ENCODE measurements around the gene PLXNA3. TPM values are rescaled to one million over a fixed set of nuclear protein-coding genes. Genes with fewer than 3 reads are reported as not detected.

The PLXNA3 gene
- total RNA-seq, 1 experiment from 2014 or later, result 36.3 TPM

GRCh38 chrX:154470434-154470833, 12.4 kb downstream of the PLXNA3 start:
- peaks cover 56 to 86% of the 10 kb centered on the region in 2 experiments for H3K9me3 Mint-ChIP-seq
- Histone ChIP-seq H3K18ac (ENCODE audit: insufficient read length, low read depth, low read length) (no peak overlapping the region), H2BK5ac (ENCODE audit: insufficient read length, low read length) (no peak overlapping the region), H2BK120ac (ENCODE audit: low read depth, low read length, poor library complexity, severe bottlenecking) (no peak overlapping the region), H3K9ac (ENCODE audit: extremely low read depth, insufficient read length, low read length) (no peak overlapping the region), H2BK20ac (ENCODE audit: low read depth, low read length, poor library complexity, severe bottlenecking) (no peak overlapping the region), H2BK15ac (ENCODE audit: low read depth, low read length) (no peak overlapping the region), H3K27me3 (ENCODE audit: insufficient read depth, low read length) (no peaks in the 10 kb centered on the region), H3K79me1 (ENCODE audit: insufficient read depth, low read depth, low read length, poor library complexity, severe bottlenecking) (no peaks in the 10 kb centered on the region), H4K20me1 (ENCODE audit: control insufficient read depth, insufficient read depth, insufficient read length) (no peaks in the 10 kb centered on the region), H3K23me2 (ENCODE audit: insufficient read length, low read depth, low read length, poor library complexity, severe bottlenecking) (no peaks in the 10 kb centered on the region), H3K9me3 (ENCODE audit: control insufficient read depth, low read depth, low read length) (peaks cover 22% of the 10 kb centered on the region), H3K27ac (ENCODE audit: insufficient read length, low read depth, low read length) (no peak overlapping the region), H3K14ac (ENCODE audit: insufficient read depth, low read length) (no peak overlapping the region), H2AK5ac (ENCODE audit: insufficient read length, low read length) (no peak overlapping the region), H3K4ac (ENCODE audit: low read depth, low read length) (no peak overlapping the region), H3K23ac (ENCODE audit: insufficient read length, low read depth, low read length) (no peak overlapping the region), H2AFZ (ENCODE audit: low read length) (no peak overlapping the region), H3K4me2 (ENCODE audit: insufficient read depth, insufficient read length, low read length) (no peak overlapping the region), H2BK12ac (ENCODE audit: insufficient read length, low read depth, low read length) (no peak overlapping the region), H4K91ac (ENCODE audit: insufficient read length, low read depth, low read length) (no peak overlapping the region), H4K5ac (ENCODE audit: insufficient read length, low read depth, low read length) (no peak overlapping the region), H3K4me1 (ENCODE audit: insufficient read depth, low read length) (no peaks in the 10 kb centered on the region), H3T11ph (ENCODE audit: low read length) (no peak overlapping the region), H3K79me2 (ENCODE audit: insufficient read depth, low read length) (no peaks in the 10 kb centered on the region), H4K8ac (replicated peaks; ENCODE audit: insufficient read length, low read depth, low read length) (no peak overlapping the region), H3K56ac (ENCODE audit: insufficient read length, low read depth, low read length) (no peak overlapping the region)
- TF ChIP-seq, protein P1, sequence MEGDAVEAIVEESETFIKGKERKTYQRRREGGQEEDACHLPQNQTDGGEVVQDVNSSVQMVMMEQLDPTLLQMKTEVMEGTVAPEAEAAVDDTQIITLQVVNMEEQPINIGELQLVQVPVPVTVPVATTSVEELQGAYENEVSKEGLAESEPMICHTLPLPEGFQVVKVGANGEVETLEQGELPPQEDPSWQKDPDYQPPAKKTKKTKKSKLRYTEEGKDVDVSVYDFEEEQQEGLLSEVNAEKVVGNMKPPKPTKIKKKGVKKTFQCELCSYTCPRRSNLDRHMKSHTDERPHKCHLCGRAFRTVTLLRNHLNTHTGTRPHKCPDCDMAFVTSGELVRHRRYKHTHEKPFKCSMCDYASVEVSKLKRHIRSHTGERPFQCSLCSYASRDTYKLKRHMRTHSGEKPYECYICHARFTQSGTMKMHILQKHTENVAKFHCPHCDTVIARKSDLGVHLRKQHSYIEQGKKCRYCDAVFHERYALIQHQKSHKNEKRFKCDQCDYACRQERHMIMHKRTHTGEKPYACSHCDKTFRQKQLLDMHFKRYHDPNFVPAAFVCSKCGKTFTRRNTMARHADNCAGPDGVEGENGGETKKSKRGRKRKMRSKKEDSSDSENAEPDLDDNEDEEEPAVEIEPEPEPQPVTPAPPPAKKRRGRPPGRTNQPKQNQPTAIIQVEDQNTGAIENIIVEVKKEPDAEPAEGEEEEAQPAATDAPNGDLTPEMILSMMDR (conservative IDR thresholded peaks at IDR 0.05), result no peak
- peaks cover under 1% of the 10 kb centered on the region; the same call in 1 of the 2 replicates for H3K27me3 Mint-ChIP-seq (ENCODE audit: low read depth)
- H3K4me1 Mint-ChIP-seq, result no peaks in the 10 kb centered on the region
- DNase-seq, result no peak
- no peak overlapping the region for H3K4me3 Mint-ChIP-seq
- no peak overlapping the region for H3K27ac Mint-ChIP-seq
- H3K36me3 Mint-ChIP-seq (ENCODE audit: insufficient read depth in 1 of 3, low read depth in 3 of 3), result peaks cover 16 to 62% (median 58%) of the 10 kb centered on the region in 3 experiments
- no CpG with 5 or more reads among the region's 14 CpGs for WGBS (ENCODE audit: extremely low coverage, insufficient read length, low lambda C conversion rate)
